RKO (cell line): Measurements from ENCODE around the gene C2CD4D.

ENCODE experiments used
- DNase-seq: peaks from one replicate; pipeline ENCODE4 v3.0.0-alpha.2; 2016; ENCODE audit warnings: low spot score

Gene C2CD4D

GRCh38 chr1:151834239-151834638 is 5.4 kb downstream of the C2CD4D start:
- no peak for DNase-seq

- DNase-seq: no peak
Measured at GRCh38 chr1:151833172-151833900, 6.3 kb downstream of the C2CD4D start.

- DNase-seq: peak; percentile 18
Measured at GRCh38 chr1:151832318-151832980, 7.2 kb downstream of the C2CD4D start.

GRCh38 chr1:151831605-151832004 is 8.0 kb downstream of the C2CD4D start, which contains the start of gene RORC:
Gene RORC (minus strand): TSS chr1:151831802. CDS start chr1:151831764, 38 bp downstream.
- DNase-seq: no peak

- no peak for DNase-seq
Measured at GRCh38 chr1:151831256-151831591, 8.4 kb downstream of the C2CD4D start.

- no peak for DNase-seq
Measured at GRCh38 chr1:151830055-151830454, 9.6 kb downstream of the C2CD4D start.

GRCh38 chr1:151829352-151830046 is 10.1 kb downstream of the C2CD4D start:
- no peak for DNase-seq

- no peak for DNase-seq
Measured at GRCh38 chr1:151828921-151829320, 10.7 kb downstream of the C2CD4D start.

GRCh38 chr1:151827853-151828252 is 11.8 kb downstream of the C2CD4D start:
- no peak for DNase-seq

- DNase-seq: no peak
Measured at GRCh38 chr1:151825751-151826660, 13.6 kb downstream of the C2CD4D start.

GRCh38 chr1:151825204-151825603 is 14.4 kb downstream of the C2CD4D start:
- no peak for DNase-seq

GRCh38 chr1:151823175-151823574 is 16.4 kb downstream of the C2CD4D start:
- no peak for DNase-seq

- DNase-seq: no peak
Measured at GRCh38 chr1:151822404-151822803, 17.2 kb downstream of the C2CD4D start.

- no peak for DNase-seq
Measured at GRCh38 chr1:151820940-151821339, 18.7 kb downstream of the C2CD4D start.

GRCh38 chr1:151819976-151820623 is 19.5 kb downstream of the C2CD4D start:
- DNase-seq: no peak

GRCh38 chr1:151819227-151819835 is 20.3 kb downstream of the C2CD4D start:
- no peak for DNase-seq

GRCh38 chr1:151817353-151817730 is 22.3 kb downstream of the C2CD4D start:
- no peak for DNase-seq

GRCh38 chr1:151816548-151817352 is 22.9 kb downstream of the C2CD4D start:
- DNase-seq: no peak

GRCh38 chr1:151815716-151816327 is 23.8 kb downstream of the C2CD4D start:
- DNase-seq: no peak
